UCSD-AML1 (cell line): ENCODE results near the gene HEXB.
"Not testable (repeated sequence)": the region's sequence is repeated elsewhere in the genome, so short reads cannot be mapped to it uniquely, and the experiment has no call there.

ENCODE experiments used
- DNase-seq: peaks from one replicate; lab custom pipeline; 2025; ENCODE audit not compliant: unreplicated experiment; lab: John Stamatoyannopoulos, UW

Gene HEXB

DNA sequence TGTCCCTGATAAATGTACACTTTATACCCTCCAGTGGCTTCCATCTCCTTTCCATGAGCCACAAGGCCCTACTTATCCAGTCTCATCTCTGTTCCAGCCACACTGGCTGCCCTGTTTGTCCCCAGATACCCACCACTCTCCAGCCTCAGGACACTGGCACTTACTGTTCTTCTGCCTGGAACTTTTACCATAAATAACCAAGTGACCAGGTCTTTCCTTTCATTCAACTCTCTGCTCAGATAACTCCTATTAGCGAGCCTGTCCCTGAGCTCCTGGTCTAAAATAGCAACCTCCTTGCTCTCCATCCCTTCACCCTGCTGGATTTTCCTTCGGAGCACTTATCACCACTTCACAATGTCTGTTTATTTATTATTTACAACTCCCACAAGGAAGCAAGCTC lies 27.9 kb upstream of the HEXB start:
- DNase-seq = no peak

DNA sequence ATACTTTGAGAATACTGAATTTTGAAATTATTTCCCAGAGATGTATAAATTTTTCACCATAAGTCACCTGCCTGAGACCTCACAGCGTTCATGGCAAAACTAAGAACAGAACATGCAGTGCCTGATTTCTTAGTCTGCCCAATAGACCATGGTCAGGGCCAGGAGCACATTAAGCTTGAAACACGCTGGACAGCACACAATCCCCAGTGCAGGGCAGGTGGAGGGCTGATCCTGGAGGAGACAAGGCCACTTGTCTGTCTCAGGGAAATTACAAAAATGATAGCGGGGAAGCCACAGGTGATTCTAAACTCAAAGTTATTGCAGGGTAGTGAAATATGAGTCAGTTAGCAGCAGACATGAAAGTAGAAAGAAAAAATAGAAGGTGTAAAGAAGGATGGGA lies 25.9 kb upstream of the HEXB start:
- no peak for DNase-seq

DNA sequence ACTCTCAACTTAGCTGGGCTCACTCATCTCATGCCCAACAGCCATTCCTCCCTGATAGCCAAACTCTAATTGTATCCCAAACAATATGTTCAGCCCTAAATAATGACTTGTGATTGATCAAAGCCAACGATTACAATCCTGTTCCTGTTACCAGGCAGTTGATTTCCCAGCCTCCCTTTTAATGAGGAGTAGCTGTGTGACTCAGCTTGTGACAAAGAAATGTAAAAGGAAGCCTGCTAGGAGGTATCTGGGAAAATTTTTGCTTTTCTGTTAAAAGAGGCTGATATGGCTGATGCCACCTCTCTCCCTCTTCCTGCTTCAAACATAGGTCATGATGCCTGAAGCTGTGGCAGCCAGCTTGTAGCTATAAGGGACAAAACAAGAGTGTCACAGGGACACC lies 24.9 kb upstream of the HEXB start:
- no peak for DNase-seq

DNA sequence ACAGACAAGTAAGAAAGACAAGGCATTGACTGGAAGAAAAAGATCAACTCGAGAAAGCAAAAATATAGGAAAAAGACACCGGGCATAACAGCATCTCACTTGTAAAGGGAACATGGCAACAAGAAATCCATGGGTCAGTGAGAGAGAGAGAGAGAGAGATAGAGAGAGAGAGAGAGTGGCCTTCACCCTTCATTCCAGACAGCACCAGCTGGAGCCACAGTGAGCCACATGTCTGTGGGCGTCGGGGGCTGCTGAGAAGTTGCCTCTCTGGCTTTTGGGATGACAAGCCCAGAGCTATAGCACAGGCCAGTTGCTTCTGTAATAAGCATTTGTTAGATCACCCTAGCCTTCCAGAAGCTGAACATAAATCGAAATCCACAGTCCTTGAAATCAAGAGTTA lies 24.2 kb upstream of the HEXB start:
- DNase-seq = no peak

DNA sequence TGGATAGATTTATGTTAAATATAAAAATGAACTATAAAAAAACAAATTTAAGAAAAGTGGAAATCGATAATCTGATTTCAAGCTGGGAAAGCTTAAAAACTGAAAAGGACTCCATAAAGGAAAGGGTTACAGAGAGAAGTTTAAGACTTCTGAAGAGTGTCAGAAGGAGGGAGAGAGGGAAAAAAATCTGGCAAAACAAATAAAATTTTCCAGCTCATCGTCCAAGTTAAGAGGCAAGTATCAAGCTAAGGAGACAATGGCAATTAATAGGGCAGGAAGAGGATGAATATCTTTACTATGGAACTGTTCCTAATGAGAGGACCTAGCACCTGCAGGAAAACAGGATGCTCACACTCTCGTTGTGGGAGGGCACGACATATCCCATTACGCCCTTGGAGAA lies 20.5 kb upstream of the HEXB start:
- no peak for DNase-seq

DNA sequence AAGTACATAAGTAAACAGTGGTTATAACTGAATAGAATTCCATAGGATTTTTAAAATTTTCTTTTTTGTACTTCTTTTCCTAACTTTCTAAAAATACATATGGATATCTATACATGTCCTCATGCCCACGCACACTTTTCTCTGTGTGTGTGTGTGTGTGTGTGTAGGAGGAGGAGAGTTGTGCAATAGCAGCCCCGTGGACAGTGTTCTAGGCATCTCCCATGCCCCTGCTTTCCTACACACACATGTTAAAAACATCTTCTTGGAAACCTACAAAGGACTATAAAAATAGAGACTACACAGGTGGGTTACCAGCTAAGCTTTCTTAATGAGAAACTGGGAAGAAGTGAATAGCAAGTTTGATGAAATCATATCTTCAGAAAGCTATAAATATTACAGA lies 19.8 kb upstream of the HEXB start:
- no peak for DNase-seq

DNA sequence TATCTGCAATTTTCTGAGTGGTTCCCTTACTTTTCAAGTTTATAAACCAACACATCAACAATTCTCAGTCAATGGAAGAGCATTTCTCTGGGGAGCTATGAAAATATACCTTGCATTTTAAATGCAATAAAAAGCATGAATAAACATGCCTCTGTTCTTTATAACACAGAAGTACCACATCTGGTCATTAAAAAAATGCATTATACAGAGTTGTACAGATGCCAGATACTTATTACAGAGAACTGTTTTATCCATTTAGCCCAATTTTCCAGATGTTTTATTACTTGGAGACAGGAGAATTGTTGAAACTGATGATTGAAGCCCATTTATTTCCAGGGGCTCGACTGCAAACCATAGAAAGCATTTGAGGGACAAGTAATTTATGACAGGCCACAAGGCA lies 19.2 kb upstream of the HEXB start:
- no peak for DNase-seq

DNA sequence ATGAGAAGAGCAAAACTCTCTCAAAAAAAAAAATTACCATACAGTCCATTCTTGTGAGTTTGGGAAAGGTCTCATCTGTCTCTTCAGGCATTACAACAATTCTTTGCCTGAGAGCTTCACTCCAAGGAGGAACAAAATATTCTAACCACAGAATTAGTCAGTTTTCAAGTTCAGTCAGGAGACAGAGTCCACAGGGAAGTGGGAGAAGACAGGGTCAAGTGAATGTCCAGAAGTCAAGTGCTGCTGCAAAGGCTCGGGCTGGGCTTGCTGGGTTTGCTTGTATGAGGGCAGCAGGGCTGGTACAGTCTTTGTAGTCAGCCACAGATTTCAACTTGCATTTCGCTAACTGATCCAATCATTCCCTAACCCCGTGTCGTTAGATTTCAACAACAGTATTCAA lies 17.6 kb upstream of the HEXB start:
- DNase-seq = no peak

DNA sequence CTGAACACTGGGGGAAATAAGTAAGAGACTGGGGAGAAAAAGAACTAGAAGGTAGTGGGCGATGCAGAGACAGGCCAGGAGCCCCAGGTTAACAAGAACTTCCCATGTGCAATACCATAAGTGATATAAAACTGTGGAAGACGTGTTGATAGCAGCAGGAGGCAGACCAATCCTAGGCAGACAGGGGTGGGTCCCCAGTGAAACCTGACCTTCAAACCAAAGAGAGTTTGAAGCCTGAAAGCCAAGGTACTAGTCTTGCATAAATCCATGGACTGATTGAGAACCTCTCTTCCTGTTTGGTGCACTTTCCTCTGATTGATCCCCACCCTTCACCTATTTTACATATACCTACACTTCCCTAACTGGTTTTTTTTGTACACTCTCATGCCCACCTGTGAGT lies 15.2 kb upstream of the HEXB start:
- DNase-seq = no peak

DNA sequence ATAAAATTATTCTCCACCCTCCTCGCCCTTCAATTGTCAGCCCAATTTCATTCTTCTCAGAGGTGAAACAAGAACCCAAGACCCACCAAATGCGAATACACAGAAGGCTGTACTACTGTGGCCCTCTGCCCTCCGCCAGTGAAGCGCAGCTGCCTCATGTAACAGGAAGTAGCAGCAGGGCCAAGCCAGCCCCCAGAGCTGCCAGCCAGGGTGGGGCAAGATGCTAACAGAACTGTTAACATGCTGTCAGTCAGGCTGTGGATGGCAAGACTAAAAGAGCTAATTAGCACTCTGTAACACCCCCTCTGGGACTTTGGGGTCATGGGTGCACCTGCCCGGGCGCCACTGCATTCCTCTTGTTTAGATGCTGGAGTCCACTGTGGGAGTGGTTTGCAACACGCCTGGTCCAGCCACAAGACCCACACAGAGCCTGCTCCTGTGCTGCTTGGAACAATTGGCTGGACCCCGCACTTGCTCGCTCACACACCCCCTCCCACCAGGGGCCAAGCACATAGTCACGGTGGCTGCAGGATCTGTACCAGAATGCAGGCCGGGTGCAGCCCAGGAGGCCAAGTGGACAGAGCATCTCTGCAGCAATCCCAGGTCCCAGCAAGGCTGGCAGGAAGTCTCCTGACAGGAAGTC lies 14.5 kb upstream of the HEXB start:
- DNase-seq = no peak

DNA sequence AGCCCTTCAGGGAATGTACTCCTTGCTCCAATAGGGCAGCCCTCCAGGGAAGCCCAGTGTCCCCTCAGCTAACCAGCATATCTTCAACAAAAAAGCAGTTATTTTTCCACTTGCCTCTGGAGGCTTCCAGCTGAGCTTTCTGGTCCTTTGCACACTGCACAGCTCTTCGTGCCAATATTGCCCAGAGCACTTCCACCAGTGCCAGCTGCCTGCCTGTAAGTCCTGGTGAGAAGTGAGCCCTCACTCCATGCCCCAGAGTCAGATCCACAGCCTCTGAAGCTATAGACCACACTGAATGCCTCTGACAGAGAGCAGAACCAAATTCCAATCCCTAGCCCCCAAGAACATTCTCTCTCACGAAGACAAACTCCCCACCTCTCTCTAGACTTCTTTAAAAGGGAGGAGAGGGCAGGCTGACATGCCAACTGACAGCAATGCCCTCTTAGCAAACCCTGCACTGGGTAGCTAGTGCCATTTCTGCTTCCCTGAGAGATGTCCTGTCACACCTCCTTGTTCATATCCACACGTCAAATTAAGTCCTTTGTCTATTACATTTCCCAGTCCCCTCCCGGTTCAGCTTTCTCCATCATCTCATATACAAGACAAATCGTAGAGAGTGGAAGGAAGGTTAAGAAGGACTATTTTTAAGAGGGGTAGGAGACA lies 12.7 kb upstream of the HEXB start:
- no peak for DNase-seq

DNA sequence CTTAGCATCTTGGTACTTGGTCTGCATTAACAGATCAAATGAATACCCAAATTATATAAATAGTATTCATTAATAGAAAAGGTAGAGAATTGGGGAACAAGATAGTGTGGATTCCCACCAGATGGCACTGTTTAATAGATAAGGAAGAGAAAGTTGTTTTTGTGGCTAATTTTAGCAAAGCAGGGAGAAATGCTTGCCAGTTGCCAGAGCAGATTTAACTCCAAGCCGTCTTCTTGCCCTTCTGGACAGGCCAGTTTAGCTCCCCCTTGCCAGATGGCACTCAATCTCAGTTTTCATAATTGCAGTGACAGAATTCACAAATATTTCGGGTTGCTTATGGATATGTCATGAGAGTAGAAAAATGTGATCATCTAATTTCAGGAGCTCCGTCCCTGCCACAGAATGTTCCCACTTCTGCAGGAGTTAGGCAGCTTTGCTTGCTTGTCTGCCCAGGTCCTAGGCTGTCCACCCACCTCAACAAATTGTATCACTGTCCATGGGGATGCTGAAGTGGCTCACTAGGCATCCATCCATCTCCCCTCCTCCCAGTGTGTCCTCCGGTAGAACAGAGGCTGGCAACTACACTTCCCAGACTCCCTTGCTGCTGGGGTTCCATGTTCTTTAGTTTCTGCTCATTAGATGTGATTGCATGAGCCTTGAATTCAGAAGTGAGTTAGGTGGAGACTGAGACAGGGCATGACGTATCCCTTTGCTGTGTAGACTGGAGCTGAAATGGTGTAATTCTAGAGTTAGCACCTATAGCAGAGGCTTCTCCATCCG lies 11.8 kb upstream of the HEXB start:
- no peak for DNase-seq

DNA sequence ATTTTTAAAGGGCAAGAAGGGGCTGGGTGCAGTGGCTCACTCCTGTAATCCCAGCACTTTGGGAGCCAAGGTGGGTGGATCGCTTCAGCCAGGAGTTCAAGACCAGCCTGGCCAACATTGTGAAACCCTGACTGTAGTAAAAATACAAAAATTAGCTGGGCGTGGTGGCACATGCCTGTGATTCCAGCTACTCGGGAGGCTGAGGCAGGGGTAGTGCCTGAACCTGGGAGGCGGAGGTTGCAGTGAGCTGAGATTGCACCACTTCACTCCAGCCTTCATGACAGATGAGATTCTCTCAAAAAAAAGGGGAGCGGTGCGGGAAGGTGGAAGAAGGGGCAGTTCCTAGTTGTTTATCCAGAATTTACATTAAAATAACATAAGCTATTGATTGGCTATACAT lies 8.6 kb upstream of the HEXB start:
- DNase-seq = not testable (repeated sequence)

DNA sequence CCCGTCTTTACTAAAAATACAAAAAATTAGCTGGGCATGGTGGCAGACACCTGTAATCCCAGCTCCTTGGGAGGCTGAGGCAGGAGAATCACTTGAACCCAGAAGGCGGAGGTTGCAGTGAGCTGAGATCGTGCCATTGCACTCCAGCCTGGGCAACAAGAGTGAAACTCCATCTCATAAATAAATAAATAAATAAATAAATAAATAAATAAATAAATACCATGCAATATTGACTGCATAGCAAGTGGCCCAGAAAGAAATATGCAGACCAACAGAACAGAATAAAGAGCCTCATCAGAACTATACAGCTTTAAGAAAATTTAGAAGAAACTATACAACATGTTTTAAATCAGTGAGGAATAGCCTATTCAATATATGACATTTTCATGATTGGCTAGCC lies 6.9 kb upstream of the HEXB start:
- DNase-seq = not testable (repeated sequence)

DNA sequence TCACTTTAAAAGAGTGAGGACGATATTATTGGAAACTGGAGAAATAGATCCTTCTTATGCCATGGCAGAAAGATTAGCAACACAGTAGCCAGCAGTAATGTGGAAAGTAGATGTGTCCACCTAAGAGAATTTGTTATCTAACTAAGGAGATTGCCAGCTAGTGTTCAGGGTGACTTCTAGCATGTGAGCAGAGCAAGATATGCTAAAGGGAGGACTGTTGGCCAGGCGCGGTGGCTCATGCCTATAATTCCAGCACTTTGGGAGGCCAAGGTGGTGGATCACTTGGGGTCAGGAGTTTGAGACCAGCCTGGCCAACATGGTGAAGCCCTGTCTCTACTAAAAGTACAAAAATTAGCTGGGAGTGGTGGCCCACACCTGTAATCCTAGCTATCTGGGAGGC lies 5.7 kb upstream of the HEXB start:
- DNase-seq = not testable (repeated sequence)

DNA sequence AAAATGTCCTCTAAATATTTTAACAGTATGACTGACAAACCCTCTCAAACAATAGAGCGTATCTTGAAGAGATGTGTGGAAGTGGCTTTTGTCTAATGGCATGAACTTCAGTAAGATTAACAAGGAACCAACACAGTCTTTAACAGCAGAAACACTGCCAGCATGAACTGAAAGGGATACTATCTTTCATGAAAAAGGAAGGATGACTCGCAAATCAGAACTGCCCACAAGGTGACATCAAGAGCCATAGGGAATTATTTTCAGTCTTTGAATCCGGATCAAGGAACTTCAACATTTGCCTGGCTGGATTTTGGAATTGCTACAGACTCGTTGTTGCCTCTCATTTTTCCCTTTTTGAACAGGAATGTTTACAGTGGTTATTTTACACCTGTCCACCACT lies 5.1 kb upstream of the HEXB start:
- DNase-seq = no peak

DNA sequence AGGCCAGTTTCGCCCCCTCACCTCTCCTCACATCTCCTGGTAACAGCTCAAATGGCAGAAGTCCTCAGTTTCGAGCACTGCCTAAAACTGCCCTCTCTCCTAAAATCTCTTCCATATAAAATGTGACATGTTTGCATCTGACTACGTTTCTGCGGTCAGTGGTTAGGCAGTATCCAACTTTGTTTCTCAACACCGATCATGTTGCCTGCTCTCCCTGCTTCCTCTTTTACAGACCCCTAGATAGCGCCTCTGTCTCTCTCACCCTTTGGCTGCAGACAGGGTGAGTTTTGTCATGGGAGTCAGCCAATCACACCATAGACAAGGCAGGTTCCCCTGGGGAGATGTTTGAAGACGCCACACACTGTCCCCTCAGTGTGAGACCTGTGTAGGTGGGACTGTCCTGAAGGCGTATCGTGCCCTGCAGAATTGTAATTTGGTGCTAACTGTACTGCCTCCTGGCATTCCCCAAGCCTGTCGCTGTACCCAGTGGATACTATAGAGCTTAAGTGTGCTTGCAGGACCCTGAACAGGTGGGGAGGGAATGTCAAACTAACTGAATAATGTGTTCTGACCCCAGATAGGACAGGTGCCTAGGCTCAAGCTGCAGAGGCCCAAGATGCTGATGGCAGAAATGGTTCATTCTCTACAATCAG lies 1.1 kb downstream of the HEXB start:
- DNase-seq = no peak

DNA sequence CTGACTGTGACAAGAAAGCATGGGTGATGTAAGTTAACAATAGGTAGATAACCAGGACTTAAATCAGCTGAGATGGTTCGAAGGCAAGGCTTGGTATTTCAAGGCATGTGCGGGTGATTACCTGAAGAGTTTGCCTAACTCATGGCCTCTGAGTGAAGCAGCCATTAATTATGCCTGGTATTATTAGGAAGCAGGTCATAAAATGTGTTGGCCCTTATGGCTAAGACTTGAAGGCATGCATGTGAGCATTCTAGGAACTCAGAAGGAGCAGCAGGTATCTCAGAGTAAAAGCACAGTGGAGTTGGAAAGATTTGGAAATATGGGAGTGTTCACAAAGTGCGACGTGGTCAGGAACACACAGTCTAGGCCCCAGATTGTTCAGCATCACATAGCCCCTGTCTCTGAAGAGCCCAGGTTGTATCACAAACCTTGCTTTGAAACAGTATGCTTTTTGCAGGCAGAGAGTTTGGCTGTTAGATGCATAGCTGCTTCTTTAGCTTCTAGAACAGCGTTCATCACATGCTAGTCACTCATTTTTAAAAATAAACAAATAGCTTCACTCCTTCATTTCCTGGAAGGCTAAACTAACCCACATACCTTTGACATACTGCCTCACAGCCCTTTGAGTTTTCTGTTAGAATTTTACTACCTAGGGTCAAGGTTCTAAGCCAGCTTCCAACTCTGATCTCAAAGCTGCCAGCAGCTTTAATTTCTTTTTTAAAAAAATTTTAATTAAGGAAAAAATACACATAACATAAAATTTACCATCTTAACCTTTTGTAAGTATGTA lies 2.1 kb downstream of the HEXB start:
- no peak for DNase-seq

DNA sequence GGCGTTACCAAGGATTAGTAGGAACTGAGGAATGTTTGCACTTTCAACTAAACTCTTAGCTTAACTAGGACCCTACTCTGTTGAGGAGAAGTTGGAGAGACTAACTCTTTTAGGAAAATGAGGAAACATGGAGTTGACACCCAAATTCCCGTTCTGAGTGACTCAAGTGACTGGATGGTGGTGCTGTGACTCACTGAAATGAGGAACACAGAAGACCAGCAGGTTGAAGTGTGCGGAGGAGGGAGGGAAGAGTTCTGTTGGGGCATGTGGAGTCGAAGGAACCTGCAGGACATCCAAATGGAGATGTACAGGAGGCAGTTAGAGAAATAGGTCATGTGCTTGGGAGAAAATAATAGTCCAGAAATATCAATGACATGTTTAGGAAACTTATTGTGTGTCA lies 8.2 kb downstream of the HEXB start:
- DNase-seq = no peak

DNA sequence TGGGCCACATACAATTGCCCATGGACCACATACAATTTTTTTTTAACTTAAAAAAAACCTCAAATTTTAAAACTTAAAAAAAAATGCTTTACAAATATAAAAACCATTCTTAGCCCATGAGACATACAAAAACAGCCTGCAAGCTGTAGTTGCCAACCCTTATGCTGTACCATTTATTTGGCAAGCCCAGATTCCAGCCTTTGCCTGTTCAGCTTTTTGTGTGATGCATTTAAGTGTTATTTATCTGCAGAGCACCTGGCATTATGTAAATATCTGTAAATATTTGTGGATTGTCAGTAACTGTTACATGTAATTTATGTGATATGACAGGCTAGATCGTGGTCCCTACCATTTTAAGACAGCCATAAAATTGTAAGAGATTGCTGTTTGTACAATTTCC lies 32.6 kb downstream of the HEXB start:
- DNase-seq = no peak

DNA sequence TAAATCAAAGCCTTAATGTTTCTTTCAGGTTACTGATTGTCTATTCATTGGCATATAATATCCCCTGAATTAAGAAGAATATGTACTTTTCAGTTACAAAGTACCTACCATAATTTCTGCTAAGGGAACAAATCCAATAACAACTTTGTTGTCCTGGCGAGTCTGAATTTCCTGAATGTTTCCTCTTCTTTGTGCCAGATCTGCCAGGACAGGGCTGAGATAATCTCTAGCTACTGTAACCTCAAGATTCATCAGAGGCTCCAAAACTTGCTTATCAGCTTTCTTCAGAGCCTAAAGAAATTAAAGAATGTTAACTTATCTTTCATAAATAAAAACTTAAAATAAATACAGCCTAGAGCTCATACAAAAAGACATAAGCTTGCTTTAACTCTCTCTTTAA lies 37.2 kb downstream of the HEXB start:
- no peak for DNase-seq
